OCI-LY3 (cell line): ENCODE results near the gene KRTAP10-4.

Experiments used
- H2AFZ ChIP-seq: fragments of 200-600, 300-600 bp; shearing (Covaris generic); 2 replicates; pipeline ENCODE4 v1.6.0; 2014; ENCODE audit warnings: antibody characterized with exemption, low read depth, low read length
- H3K27ac ChIP-seq: fragments of 200-600, 300-600 bp; sonication (generic); 2 replicates; pipeline ENCODE4 v1.5.1; 2014; ENCODE audit warnings: mild to moderate bottlenecking, low read length, moderate library complexity, mixed read lengths
- H3K27me3 ChIP-seq: fragments of 200-600, 300-600 bp; sonication (generic); 2 replicates; pipeline ENCODE4 v1.6.1; 2014; ENCODE audit warnings: low read depth, low read length, mixed read lengths
- H3K36me3 ChIP-seq: fragments of 200-600, 300-600 bp; sonication (generic); replicated peaks from 2 replicates; pipeline ENCODE3; 2014; ENCODE audit warnings: low read depth, low read length, mixed read lengths
- H3K4me1 ChIP-seq: fragments of 300-600, 200-600 bp; sonication (generic); 2 replicates; pipeline ENCODE4 v1.6.1; 2014; ENCODE audit warnings: low read length, mixed read lengths
- H3K4me2 ChIP-seq: fragments of 200-600, 300-600 bp; sonication (generic); 2 replicates; pipeline ENCODE4 v1.6.1; 2014; ENCODE audit warnings: low read length, mixed read lengths
- H3K4me3 ChIP-seq: fragments of 300-600, 200-600 bp; sonication (generic); 2 replicates; pipeline ENCODE4 v1.5.1; 2014; ENCODE audit warnings: antibody characterized with exemption, mild to moderate bottlenecking, low read length, moderate library complexity
- H3K79me2 ChIP-seq: fragments of 300-600, 200-600 bp; shearing (Covaris generic); 2 replicates; pipeline ENCODE4 v1.6.1; 2014; ENCODE audit warnings: mild to moderate bottlenecking, low read length, mixed read lengths
- H3K9ac ChIP-seq: fragments of 300-600, 200-600 bp; shearing (Covaris generic); 2 replicates; pipeline ENCODE4 v1.6.0; 2014; ENCODE audit warnings: mild to moderate bottlenecking, low read length, moderate library complexity
- H3K9me3 ChIP-seq: fragments of 200-600, 300-600 bp; shearing (Covaris generic); 2 replicates; pipeline ENCODE4 v1.6.1; 2014; ENCODE audit warnings: low read length, mixed read lengths; ENCODE audit not compliant: insufficient read depth
- H4K20me1 ChIP-seq: fragments of 200-600, 300-600 bp; sonication (generic); 2 replicates; pipeline ENCODE4 v1.6.1; 2016; ENCODE audit warnings: low read length, mixed read lengths; ENCODE audit not compliant: insufficient read depth
- CTCF ChIP-seq: fragments of 200-600, 300-600 bp; sonication (generic); IDR thresholded peaks from 2 replicates; pipeline ENCODE4 v1.5.1; 2014; ENCODE audit warnings: antibody characterized with exemption, low read length, low read depth
- EZH2phosphoT487 ChIP-seq: fragments of 200-600 bp; shearing (Covaris generic); IDR thresholded peaks from 2 replicates; pipeline ENCODE4 v1.6.1; 2018; ENCODE audit warnings: antibody characterized with exemption, mixed run types, low read depth

Gene KRTAP10-4

GRCh38 chr21:44526096-44526997, 47.2 kb upstream of the KRTAP10-4 start:
- no peak overlapping the region for H3K4me3 ChIP-seq
- no peak overlapping the region for H3K27ac ChIP-seq
- H4K20me1 ChIP-seq: no peaks in the 10 kb centered on the region
- no peaks in the 10 kb centered on the region for H3K79me2 ChIP-seq
- H3K9me3 ChIP-seq: no peaks in the 10 kb centered on the region
- no peaks in the 10 kb centered on the region for H3K36me3 ChIP-seq
- no peaks in the 10 kb centered on the region for H3K27me3 ChIP-seq
- no peak overlapping the region for H3K4me2 ChIP-seq
- H2AFZ ChIP-seq: no peak overlapping the region
- TF ChIP-seq EZH2phosphoT487: no peak
- TF ChIP-seq CTCF: no peak
- H3K4me1 ChIP-seq: no peaks in the 10 kb centered on the region
- no peak overlapping the region for H3K9ac ChIP-seq

GRCh38 chr21:44527156-44527982, 46.2 kb upstream of the KRTAP10-4 start:
- Histone ChIP-seq H3K79me2 (no peaks in the 10 kb centered on the region), H3K36me3 (no peaks in the 10 kb centered on the region)
- no peak for TF ChIP-seq EZH2phosphoT487
- no peak for TF ChIP-seq CTCF

GRCh38 chr21:44527983-44528633, 45.4 kb upstream of the KRTAP10-4 start:
- Histone ChIP-seq H3K27ac (no peak overlapping the region), H3K27me3 (no peaks in the 10 kb centered on the region), H3K4me1 (no peaks in the 10 kb centered on the region), H3K79me2 (no peaks in the 10 kb centered on the region), H2AFZ (no peak overlapping the region), H3K9ac (no peak overlapping the region), H3K4me3 (no peak overlapping the region), H3K9me3 (no peaks in the 10 kb centered on the region), H3K4me2 (no peak overlapping the region), H3K36me3 (no peaks in the 10 kb centered on the region), H4K20me1 (no peaks in the 10 kb centered on the region)
- TF ChIP-seq EZH2phosphoT487: no peak
- no peak for TF ChIP-seq CTCF

More at GRCh38 chr21:44527156-44527982, 46.2 kb upstream of the KRTAP10-4 start:
- no peak overlapping the region for H3K9ac ChIP-seq
- H3K9me3 ChIP-seq: no peaks in the 10 kb centered on the region
- H3K4me3 ChIP-seq: no peak overlapping the region
- H3K4me2 ChIP-seq: no peak overlapping the region
- H2AFZ ChIP-seq: no peak overlapping the region
- no peaks in the 10 kb centered on the region for H3K27me3 ChIP-seq
- no peaks in the 10 kb centered on the region for H4K20me1 ChIP-seq
- no peak overlapping the region for H3K27ac ChIP-seq
- H3K4me1 ChIP-seq: no peaks in the 10 kb centered on the region

- Histone ChIP-seq H2AFZ (no peak overlapping the region), H4K20me1 (no peaks in the 10 kb centered on the region), H3K4me2 (no peak overlapping the region), H3K4me3 (no peak overlapping the region), H3K4me1 (no peaks in the 10 kb centered on the region), H3K9me3 (no peaks in the 10 kb centered on the region), H3K36me3 (no peaks in the 10 kb centered on the region), H3K79me2 (no peaks in the 10 kb centered on the region), H3K9ac (no peak overlapping the region), H3K27me3 (no peaks in the 10 kb centered on the region), H3K27ac (no peak overlapping the region)
- TF ChIP-seq CTCF: no peak
- no peak for TF ChIP-seq EZH2phosphoT487
These were observed 44.9 kb upstream of the KRTAP10-4 start for GRCh38 chr21:44528634-44528995.
